OCI-M1 (cell line): Measurements from ENCODE around the gene MYL6B.
"Not testable (repeated sequence)": the region's sequence is repeated elsewhere in the genome, so short reads cannot be mapped to it uniquely, and the experiment has no call there.

Experiments used
- DNase-seq: peaks from one replicate; lab custom pipeline; 2025; lab: John Stamatoyannopoulos, UW

MYL6B gene

DNA sequence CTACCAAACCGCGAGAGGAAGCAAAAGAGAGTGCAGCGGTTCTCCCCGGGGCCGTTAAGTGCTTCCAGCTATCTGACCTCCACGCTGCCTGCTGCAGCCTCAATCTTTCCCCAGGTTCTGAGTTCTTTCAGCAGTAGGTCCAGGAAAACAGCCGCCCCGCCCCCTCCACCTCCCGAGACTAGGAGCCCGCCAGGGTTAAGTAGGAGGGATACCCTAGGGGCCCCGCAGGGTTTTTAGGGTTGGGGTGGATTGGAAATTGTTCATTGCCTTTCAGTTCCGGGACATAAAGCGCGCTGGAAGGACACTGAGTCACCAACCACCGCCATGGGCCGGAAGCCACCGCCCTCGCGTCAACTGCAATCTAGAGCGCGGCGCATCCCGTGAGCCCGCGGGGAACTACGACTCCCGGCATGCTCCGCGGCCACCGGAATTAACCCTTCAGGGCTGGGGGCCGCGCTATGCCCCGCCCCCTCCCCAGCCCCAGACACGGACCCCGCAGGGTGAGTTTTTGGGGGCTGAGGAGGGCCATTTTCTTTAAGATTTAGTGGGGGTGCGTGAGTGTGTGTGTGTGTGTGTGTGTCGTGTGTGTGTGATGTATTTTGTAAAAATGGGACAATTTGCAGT, at the start of gene MYL6B:
Gene MYL6B (plus strand): TSS at position 456 of the 624 bp plus-strand sequence. CDS start 1,332 bp downstream, outside the sequence.
- peak; percentile 94 for DNase-seq

DNA sequence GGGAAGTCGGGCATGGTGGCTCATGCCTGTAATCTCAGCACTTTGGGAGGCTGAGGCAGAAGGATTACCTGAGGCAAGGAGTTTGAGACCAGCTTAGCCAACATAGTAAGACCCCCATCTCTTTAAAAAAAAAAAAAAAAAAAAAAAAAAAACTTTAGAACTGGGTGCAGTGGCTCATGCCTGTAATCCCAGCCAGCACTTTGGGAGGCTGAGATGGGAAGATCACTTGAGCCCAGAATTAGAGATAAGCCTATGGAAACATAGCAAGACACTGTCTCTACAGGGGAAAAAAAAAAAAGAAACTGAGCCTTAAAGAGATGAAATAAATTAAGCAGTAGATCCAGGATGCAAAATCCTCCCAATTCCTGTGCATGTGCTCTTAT, 49.7 kb upstream of the MYL6B start:
- no peak for DNase-seq

DNA sequence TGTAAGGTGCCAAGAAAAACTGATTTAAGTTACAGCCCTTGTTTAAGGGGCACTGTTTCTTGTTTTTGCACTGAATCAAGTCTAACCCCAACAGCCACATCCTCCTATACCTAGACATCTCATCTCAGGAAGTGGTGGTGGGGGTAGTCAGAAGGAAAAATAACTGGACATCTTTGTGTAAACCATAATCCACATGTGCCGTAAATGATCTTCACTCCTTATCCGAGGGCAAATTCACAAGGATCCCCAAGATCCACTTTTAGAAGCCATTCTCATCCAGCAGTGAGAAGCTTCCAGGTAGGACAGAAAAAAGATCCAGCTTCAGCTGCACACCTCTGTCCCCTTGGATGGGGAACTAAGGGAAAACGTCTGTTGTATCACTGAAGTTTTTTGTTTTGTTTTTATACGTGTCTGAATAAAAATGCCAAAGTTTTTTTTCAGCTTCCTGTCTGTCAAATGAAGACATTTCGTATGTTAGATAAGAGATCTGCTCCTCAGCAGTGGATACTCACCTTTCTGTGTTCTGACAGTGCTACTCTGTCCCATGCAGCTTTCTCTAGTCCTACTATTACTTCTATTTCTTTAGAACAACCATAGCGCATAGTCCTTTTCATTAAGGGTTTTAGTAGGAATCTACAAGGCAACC, 49.2 kb upstream of the MYL6B start:
- DNase-seq, result no peak

DNA sequence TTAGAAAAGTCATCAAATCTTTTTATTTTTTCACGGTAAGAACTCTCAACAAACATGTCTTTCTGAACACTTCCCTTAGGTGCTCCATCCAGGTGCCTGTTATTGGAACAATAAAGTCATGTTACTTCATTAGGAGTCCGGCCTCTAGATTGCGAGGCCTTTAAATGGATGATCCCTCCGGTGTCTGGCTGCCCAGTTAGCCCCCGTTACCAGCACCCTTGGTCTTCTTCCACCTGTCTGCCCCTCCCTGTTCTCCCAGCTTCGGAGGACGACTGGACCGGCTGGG, 48.6 kb upstream of the MYL6B start:
- no peak for DNase-seq

- peak; percentile 99 for DNase-seq
Observed at GRCh38 chr12:56104109-56104814, 48.1 kb upstream of the MYL6B start, which contains the start of gene PA2G4. TSS of gene PA2G4 (plus strand) at chr12:56104559. CDS start at chr12:56104738, 179 bp downstream.

- DNase-seq, result peak; percentile 46
Observed at GRCh38 chr12:56104815-56105608, 47.4 kb upstream of the MYL6B start.

DNA sequence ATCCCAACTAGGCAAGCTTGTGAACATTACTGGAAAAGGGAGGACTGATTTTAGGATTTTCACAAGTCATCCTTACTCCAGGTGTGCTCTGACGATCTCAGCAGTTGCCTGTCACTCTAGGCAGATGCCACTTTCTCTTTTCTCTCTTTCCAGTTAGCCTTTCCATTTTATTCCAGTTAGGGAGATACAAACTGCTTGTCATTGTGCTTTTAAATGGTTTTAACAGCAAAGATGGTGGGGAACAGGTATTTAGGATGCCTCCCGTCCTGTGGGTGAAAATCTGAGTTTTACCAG, 46.8 kb upstream of the MYL6B start:
- no peak for DNase-seq

- no peak for DNase-seq
Observed at GRCh38 chr12:56107242-56107641, 45.1 kb upstream of the MYL6B start.

- no peak for DNase-seq
Observed at GRCh38 chr12:56110571-56110970, 41.8 kb upstream of the MYL6B start.

- DNase-seq, result no peak
Observed at GRCh38 chr12:56114084-56114483, 38.3 kb upstream of the MYL6B start.

DNA sequence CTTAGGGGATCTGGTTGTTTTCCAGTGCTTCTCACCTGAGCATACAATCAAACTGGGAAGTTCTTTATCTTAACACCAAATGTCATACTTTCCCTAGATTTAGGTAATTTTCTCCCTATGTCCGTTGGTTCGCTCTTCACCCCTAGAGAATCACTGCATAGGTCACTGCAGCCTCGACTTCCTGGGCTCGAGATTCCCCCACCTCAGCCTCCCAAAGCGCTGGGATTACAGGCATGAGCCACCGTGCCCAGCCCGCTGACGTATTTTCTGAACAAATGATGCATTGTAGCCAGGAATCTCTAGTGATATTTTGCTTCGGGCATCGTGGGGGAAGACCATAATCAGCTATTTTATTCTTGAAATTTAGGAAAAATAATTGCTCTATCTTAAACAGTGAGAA, 37.1 kb upstream of the MYL6B start:
- peak; percentile 40 for DNase-seq

GRCh38 chr12:56116267-56117081, 35.9 kb upstream of the MYL6B start, which contains the start of gene RPL41:
TSS of gene RPL41 (plus strand) at chr12:56116633.
- DNase-seq, result peak; percentile 97

DNA sequence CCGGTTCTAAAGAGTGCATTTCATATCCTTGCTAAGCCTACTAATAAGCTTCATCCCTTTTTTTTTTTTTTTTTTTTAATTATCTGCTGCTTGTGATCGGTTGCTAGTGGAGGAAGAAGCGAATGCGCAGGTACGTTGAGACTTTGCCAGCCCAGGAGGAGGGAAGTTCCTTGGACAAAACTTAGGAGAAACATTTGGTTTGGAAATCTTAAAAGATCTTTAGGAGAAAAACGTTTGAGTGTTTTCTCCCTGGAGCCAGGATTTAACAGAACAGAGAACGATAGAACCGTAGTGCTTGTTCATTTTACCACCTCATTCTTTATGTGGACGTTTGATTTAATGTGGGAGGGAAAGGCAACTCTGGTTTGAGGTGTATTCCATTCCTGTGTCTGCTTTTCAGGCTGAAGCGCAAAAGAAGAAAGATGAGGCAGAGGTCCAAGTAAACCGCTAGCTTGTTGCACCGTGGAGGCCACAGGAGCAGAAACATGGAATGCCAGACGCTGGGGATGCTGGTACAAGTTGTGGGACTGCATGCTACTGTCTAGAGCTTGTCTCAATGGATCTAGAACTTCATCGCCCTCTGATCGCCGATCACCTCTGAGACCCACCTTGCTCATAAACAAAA, 35.2 kb upstream of the MYL6B start:
- DNase-seq, result not testable (repeated sequence)

- peak; percentile 99 for DNase-seq
Observed at GRCh38 chr12:56117778-56118687, 34.4 kb upstream of the MYL6B start, which contains the start of gene ZC3H10. TSS of gene ZC3H10 (plus strand) at chr12:56118266. CDS start at chr12:56120563, 2,297 bp downstream.

DNA sequence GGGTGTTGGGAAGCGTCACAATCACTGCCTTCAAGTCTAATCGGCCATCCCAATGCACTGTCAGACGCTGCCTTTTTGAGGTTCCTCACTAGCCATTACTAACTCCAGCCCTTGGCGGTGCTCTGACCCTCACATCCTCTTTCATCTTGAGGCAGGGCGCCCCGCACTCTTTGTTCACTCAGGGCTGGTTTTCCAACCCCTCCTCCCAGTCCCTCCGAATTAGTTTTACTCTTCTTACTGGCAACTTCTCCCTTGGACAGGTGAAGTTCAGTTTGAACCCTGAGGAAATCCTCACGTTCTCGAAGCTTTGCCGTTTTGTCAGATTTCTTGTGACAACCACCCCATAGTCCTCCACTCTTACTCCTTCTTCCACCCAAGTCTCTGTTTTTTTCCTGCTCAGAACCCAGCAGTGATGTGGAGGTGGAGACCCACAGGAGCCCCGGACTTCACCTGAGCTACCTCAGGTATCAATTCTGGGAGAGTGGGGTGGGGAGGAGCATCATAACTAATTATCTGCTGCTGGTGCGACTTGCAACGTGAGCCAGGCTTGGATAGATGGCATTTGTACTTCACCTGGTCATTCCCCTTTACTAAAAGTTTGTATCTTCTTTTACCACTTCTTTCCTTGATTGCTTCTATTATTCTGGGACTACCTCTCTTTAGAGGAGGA, 33.6 kb upstream of the MYL6B start:
- peak; percentile 80 for DNase-seq

DNA sequence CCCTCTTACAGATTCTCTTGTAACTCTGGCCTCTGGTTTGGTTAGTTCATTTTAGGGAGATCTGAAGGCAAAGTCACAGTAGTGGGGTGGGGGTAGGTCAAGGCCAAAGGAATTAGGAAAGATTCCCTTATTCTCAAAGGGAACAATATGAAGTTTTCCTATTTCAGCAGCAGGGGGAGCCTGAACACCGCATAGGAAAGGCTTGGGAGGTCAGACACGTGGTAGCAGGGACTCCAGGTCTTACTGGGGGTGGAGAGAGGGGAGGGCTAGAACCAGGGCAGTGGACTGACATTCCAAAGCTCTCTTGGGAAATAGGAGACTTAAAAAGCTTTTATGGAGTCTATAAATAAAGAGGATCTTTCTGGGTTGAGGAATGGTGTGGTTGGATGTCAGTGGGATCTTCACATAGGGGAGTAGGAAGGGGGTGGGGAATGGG, 33.0 kb upstream of the MYL6B start:
- peak; percentile 90 for DNase-seq

DNA sequence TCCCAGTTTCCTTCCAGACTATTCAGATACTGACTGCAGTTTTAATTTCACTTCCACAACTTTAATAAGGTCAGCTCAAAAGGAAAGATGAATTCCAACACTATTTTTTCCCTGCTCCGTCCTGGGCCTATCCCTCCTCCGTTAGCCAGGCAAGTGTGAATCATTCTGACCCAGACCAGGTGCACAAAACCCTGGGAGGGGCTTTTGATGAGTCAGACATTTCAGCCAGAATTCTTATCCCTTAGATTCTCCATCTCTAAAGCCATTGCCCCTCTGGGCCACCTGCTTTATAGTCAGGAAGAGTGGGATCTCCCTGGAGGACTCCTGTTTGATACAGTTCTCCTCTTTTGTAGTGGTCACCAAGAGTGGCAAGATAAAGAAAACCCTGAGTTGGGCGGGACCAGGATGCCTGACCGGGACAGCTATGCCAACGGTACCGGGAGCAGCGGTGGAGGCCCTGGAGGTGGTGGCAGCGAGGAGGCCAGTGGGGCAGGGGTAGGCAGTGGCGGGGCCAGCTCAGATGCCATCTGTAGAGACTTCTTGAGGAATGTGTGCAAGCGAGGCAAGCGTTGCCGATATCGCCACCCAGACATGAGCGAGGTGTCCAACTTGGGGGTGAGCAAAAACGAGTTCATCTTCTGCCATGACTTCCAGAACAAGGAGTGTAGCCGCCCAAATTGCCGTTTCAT, 32.1 kb upstream of the MYL6B start:
- no peak for DNase-seq

- DNase-seq, result no peak
Observed at GRCh38 chr12:56121204-56121870, 31.1 kb upstream of the MYL6B start.
